K562 (cell line): Measurements from ENCODE around the gene CLIC1. TPM values are rescaled to one million over a fixed set of nuclear protein-coding genes. Genes with fewer than 3 reads are reported as not detected.

Source experiments
- ARID2 ChIP-seq: fragments of 450-650 bp; IDR thresholded peaks from 2 replicates; pipeline ENCODE4 v1.6.1; 2017; ENCODE audit warnings: antibody characterized with exemption, mild to moderate bottlenecking
- DACH1 ChIP-seq: fragments of 450-650 bp; IDR thresholded peaks from 2 replicates; pipeline ENCODE4 v1.6.1; 2018; ENCODE audit not compliant: partially characterized antibody
- GTF2A2 ChIP-seq: IDR thresholded peaks from 2 replicates; pipeline ENCODE4 v1.6.1; 2016; ENCODE audit warnings: mild to moderate bottlenecking, missing genetic modification characterization, missing compliant biosample characterization
- HNRNPH1 ChIP-seq: fragments of 200-400 bp; formaldehyde crosslinking; optimal IDR thresholded peaks from 2 replicates; pipeline ENCODE3; 2017; ENCODE audit warnings: low read depth, mild to moderate bottlenecking, low read length, moderate library complexity
- MCM7 ChIP-seq, 2 experiments: fragments of 450-650 bp; IDR thresholded peaks; 2 replicates each; pipeline ENCODE4 v1.6.1; 2016 to 2018
- MTA1 ChIP-seq: fragments of 450-650 bp; IDR thresholded peaks from 2 replicates; pipeline ENCODE4 v1.6.1; 2017; ENCODE audit warnings: borderline replicate concordance
- MXI1 ChIP-seq: IDR thresholded peaks from 2 replicates; pipeline ENCODE4 v1.6.1; 2011; ENCODE audit warnings: low read depth, mild to moderate bottlenecking, improper control_type of control experiment, low read length
- NEUROD1 ChIP-seq: fragments of 150-350 bp; IDR thresholded peaks from 2 replicates; pipeline ENCODE4 v1.6.1; 2014; ENCODE audit warnings: borderline replicate concordance, low read length, low read depth; ENCODE audit not compliant: partially characterized antibody
- NUFIP1 ChIP-seq: fragments of 450-650 bp; IDR thresholded peaks from 2 replicates; pipeline ENCODE4 v1.6.1; 2018; ENCODE audit not compliant: partially characterized antibody
- PTRF ChIP-seq: fragments of 450-650 bp; IDR thresholded peaks from 2 replicates; pipeline ENCODE4 v1.6.1; 2016; ENCODE audit warnings: mild to moderate bottlenecking, missing genetic modification characterization, missing compliant biosample characterization
- RHOXF2B ChIP-seq: fragments of 250-450 bp; sonication (Bioruptor Pico); conservative IDR thresholded peaks from 2 replicates; pipeline ENCODE4 v1.5.1; 2021
- SMARCA5 ChIP-seq: fragments of 450-650 bp; IDR thresholded peaks from 2 replicates; pipeline ENCODE4 v1.6.1; 2016
- TARDBP ChIP-seq: fragments of 450-650 bp; IDR thresholded peaks from 2 replicates; pipeline ENCODE4 v1.6.1; 2016
- ZBTB9 ChIP-seq: fragments of 450-650 bp; formaldehyde crosslinking; IDR thresholded peaks from 2 replicates; pipeline ENCODE4 v1.4.0; 2020; ENCODE audit warnings: mild to moderate bottlenecking, moderate library complexity
- ZNF668 ChIP-seq: fragments of 250-450 bp; sonication (Bioruptor Pico); IDR thresholded peaks from 2 replicates; pipeline ENCODE4 v1.8.0; 2022; ENCODE audit warnings: mild to moderate bottlenecking, inconsistent platforms
- ZNF699 ChIP-seq: fragments of 250-450 bp; sonication (Bioruptor Pico); IDR thresholded peaks from 2 replicates; pipeline ENCODE4 v1.8.0; 2021; ENCODE audit warnings: mild to moderate bottlenecking, moderate library complexity; ENCODE audit not compliant: insufficient replicate concordance
- ZNF785 ChIP-seq: fragments of 250-450 bp; sonication (Bioruptor Pico); IDR thresholded peaks from 2 replicates; pipeline ENCODE4 v1.4.0; 2020; ENCODE audit warnings: mild to moderate bottlenecking
- polyA plus RNA-seq, 8 experiments: library from polyadenylated mRNA; depleted of rRNA in 4 of 8; stranded (reverse) in 5 of 8; unstranded in 3 of 8; fragments of >200 nt; fragmentation: Nextera tagmentation in 2 of 8; fragmentation: Illumina TruSeq in 1 of 8; extraction: Ambion mirVana in 2 of 8; extraction: Trizol in 1 of 8; gene quantifications; 2 replicates each; pipeline versions ENCODE4 v1.2.1 to v1.2.3, GENCODE V29; 2011 to 2014; ENCODE audit warnings: inconsistent platforms in 1 of 8, missing spikeins in 1 of 8
- total RNA-seq, 7 experiments: library from RNA; depleted of rRNA in 6 of 7; stranded (reverse); fragments of >200 nt in 6 of 7; fragmentation: Illumina TruSeq in 2 of 7; extraction: Trizol in 2 of 7; gene quantifications; 2 replicates each; pipeline versions ENCODE4 v1.2.1 to v1.2.3, GENCODE V29; 2011 to 2021; ENCODE audit warnings: low replicate concordance in 1 of 7
- TF ChIP-seq, protein P1 (sequence below): sonication (generic); formaldehyde crosslinking; IDR thresholded peaks from 2 replicates; pipeline ENCODE4 v1.8.1; 2022; ENCODE audit warnings: missing genetic modification reagents
- TF ChIP-seq, protein P2 (sequence below): fragments of 250-450 bp; sonication (Bioruptor Pico); IDR thresholded peaks from 2 replicates; pipeline ENCODE4 v1.8.0; 2022; ENCODE audit warnings: inconsistent platforms
- TF ChIP-seq, protein P3 (sequence below): fragments of 450-650 bp; formaldehyde crosslinking; IDR thresholded peaks from 2 replicates; pipeline ENCODE4 v1.4.0; 2020; ENCODE audit warnings: mild to moderate bottlenecking, moderate library complexity
- TF ChIP-seq, protein P4 (sequence below): fragments of 250-450 bp; sonication (Bioruptor Pico); IDR thresholded peaks from 2 replicates; pipeline ENCODE4 v1.6.1; 2021; ENCODE audit warnings: mild to moderate bottlenecking

The CLIC1 gene
- total and polyA plus RNA-seq, 9 of the 15 experiments (the other 6 are each of a cell fraction or from before 2014, with no cell fraction given) = 1,267 to 2,419 (median 1,808) TPM

DNA sequence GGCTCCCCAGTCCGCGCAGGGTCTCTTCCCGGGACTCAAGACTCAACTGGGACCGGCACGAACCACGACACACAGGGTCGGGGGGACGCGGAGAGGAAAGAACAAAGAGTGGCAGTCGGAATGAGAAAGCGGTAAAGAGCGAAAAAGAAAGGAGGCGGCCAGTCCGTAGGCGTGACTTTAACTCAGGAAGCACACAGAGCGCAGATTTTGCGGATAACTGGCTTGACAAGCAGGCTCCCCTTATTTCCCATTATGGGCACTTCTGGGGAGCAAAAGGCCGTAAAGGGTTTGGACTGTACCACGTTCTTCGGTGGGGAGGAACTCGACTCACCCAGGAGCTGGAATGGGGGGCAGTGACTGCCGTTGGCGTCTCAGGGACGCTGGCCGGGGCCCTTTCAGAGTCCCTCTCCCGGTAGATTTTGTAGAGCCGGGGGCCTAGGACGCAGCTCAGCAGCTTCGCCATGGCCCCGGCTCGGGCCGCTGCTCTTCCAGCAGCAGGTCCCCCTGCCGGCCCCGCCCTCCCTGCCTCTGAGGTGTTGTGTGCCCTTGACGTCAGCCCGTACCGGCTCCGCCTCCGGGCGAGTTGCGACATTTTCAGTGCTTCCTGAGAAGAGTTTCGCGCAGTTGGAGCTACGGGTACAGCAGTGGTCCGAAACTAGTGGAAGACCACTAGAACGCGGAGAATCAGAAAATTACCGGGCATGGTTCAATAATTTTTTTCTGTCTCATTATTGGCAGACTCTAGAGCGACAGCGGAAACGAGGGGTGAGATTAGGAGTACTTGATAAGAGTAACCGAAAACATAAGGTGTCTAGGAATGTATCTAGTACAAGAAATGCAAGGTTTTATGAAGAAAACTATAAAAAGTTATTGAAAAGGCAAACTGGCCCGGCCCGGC is 33.3 kb downstream of the CLIC1 start, which contains the start of gene ABHD16A (continued):
- TF ChIP-seq, protein P1, sequence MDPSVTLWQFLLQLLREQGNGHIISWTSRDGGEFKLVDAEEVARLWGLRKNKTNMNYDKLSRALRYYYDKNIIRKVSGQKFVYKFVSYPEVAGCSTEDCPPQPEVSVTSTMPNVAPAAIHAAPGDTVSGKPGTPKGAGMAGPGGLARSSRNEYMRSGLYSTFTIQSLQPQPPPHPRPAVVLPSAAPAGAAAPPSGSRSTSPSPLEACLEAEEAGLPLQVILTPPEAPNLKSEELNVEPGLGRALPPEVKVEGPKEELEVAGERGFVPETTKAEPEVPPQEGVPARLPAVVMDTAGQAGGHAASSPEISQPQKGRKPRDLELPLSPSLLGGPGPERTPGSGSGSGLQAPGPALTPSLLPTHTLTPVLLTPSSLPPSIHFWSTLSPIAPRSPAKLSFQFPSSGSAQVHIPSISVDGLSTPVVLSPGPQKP (CRISPR knock-in tag) = no peak
- TF ChIP-seq NEUROD1 (peak; percentile 93), ARID2 (peak; percentile 67), ZBTB9 (peak; percentile 85), SMARCA5 (0 out of 2 replicates have a peak, but pooled peaks have one; percentile 16), RHOXF2B (0 out of 2 replicates have a peak, but pooled peaks have one; percentile 19), ZNF668 (CRISPR knock-in tag) (peak; percentile 69; the same call in 1 of the 2 replicates), MTA1 (peak; percentile 71), MCM7 (IDR thresholded peaks at IDR 0.05) (peak in 1 of 2 experiments; percentile 6; a peak in 1 of 4 replicates), ZNF785 (CRISPR knock-in tag) (no peak), TARDBP (peak; percentile 62), MXI1 (peak; percentile 97), NUFIP1 (peak; percentile 84), GTF2A2 (no peak), HNRNPH1 (no peak), ZNF699 (CRISPR knock-in tag) (no peak), PTRF (no peak), DACH1 (peak; percentile 63)
- TF ChIP-seq, protein P2, sequence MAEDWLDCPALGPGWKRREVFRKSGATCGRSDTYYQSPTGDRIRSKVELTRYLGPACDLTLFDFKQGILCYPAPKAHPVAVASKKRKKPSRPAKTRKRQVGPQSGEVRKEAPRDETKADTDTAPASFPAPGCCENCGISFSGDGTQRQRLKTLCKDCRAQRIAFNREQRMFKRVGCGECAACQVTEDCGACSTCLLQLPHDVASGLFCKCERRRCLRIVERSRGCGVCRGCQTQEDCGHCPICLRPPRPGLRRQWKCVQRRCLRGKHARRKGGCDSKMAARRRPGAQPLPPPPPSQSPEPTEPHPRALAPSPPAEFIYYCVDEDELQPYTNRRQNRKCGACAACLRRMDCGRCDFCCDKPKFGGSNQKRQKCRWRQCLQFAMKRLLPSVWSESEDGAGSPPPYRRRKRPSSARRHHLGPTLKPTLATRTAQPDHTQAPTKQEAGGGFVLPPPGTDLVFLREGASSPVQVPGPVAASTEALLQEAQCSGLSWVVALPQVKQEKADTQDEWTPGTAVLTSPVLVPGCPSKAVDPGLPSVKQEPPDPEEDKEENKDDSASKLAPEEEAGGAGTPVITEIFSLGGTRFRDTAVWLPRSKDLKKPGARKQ (CRISPR knock-in tag) = no peak
- TF ChIP-seq, protein P3, sequence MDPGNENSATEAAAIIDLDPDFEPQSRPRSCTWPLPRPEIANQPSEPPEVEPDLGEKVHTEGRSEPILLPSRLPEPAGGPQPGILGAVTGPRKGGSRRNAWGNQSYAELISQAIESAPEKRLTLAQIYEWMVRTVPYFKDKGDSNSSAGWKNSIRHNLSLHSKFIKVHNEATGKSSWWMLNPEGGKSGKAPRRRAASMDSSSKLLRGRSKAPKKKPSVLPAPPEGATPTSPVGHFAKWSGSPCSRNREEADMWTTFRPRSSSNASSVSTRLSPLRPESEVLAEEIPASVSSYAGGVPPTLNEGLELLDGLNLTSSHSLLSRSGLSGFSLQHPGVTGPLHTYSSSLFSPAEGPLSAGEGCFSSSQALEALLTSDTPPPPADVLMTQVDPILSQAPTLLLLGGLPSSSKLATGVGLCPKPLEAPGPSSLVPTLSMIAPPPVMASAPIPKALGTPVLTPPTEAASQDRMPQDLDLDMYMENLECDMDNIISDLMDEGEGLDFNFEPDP (CRISPR knock-in tag) = peak; percentile 65; the same call in 1 of the 2 replicates
- TF ChIP-seq, protein P4, sequence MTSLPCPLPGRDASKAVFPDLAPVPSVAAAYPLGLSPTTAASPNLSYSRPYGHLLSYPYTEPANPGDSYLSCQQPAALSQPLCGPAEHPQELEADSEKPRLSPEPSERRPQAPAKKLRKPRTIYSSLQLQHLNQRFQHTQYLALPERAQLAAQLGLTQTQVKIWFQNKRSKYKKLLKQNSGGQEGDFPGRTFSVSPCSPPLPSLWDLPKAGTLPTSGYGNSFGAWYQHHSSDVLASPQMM (CRISPR knock-in tag) = no peak
